Pulmonary artery endothelial cell (primary cell): Measurements from ENCODE around the gene CNTFR. TPM values are rescaled to one million over a fixed set of nuclear protein-coding genes. Genes with fewer than 3 reads are reported as not detected.

ENCODE experiments used
- DNase-seq: peaks from one replicate; pipeline ENCODE4 v3.0.0-alpha.2; 2011; ENCODE audit warnings: low read depth, low spot score
- total RNA-seq: library from RNA; depleted of rRNA; stranded (reverse); fragments of >200 nt; gene quantifications from 2 replicates; pipeline ENCODE4 v1.2.3, GENCODE V29; 2014

CNTFR gene
- total RNA-seq, 1 donor from 2014 or later: not detected

DNA sequence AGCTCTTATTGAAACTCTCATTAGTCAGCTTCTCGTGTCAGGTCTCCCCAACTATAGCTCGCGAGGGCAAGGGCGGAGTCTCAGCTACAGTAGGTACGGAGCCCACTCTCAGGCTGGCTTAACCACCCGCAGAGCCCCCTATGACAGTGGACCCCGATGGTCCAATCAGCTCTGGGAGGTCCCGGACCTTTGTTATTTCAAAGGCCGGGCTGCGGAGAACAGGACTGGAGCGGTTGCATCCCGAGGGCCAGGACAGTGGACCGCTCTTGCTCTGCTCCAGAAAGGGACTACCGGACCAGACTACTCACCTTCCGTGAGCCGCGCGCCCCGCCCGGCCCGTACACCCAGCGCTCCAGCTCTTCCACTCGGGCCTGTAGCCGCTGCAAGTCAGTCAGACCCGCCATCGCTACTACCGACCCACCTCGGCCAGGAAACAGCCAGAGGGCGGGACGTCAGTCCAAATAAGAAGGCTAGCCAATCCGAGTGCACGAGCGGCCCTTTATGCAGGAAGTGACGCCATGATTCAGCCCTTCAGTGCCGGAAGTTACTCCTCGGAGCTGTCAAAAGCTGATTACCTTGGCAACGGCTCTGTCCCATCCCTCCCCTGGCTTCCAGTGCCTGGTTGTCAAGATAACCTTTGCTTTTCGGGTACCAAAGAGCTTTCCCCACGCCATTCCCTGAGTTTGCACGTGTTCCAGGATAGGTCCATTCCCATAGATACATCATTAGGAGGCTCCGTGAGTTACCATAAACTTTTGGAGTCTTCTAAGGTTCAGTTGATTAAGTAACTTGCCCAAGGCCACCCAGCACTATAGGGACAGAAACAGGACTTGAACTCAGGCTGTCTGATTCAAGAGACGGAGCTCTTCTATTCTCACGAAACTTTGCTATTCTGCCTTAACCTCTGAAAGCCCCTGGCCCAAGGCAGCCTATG, 30.8 kb upstream of the CNTFR start, which contains the start of gene DCTN3:
Gene DCTN3 (minus strand): TSS at position 435 of the 934 bp plus-strand sequence. CDS start 31 bp downstream, at position 404.
- peak; percentile 83 for DNase-seq

DNA sequence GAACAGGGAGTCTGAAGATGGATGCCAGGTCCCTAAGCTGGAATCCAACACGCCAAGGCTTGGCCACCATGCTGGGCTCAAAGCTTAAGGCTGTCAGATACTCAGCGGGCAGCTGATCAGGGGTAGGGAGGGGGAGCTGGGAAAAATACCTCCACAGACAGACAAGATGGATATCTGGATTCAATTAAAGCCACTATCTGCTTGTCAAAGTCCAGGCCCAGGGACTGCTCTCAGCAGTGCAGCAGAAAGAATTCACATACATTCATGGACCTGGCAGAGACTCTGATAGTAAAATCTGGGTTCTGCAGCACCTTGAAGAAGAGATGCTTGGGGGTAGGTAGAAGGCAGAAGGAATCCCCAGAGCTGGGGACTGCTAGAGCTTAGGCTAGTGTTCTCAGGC, 25.6 kb upstream of the CNTFR start:
- DNase-seq: no peak

DNA sequence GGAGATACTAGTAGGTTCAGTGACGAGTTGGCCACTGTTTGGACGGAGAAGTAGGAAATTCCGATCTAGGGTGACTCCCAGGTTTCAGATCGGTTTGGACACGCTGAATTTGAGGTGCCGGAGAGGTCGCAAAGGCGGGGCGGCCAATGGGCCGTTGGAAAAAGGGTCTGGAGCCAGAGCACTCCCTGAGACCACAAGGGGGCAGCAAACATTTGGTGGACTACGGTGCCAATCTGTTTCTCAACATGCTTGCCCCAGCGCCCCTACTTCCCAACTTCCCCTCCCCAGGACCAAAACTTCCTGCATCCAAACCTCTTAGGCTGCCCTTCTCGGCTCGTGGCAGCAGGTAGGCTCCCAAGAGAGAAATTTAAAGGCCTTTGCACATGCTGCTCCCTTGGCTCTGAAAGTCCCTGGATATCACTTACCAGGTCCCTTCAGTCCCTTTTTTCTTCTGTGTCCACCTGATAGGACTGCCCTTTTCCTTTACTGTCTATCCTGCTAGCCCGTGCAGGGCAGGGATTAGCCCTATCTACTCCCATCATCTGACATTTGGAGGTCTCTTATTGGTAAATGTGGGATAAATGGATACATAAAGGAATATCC, 23.4 kb upstream of the CNTFR start:
- peak; percentile 35 for DNase-seq

GRCh38 chr9:34611811-34612787, 22.6 kb upstream of the CNTFR start, which contains the start of gene RPP25L:
RPP25L (minus strand) TSS chr9:34612097; CDS start chr9:34611296, 801 bp downstream.
- peak; percentile 36 for DNase-seq

DNA sequence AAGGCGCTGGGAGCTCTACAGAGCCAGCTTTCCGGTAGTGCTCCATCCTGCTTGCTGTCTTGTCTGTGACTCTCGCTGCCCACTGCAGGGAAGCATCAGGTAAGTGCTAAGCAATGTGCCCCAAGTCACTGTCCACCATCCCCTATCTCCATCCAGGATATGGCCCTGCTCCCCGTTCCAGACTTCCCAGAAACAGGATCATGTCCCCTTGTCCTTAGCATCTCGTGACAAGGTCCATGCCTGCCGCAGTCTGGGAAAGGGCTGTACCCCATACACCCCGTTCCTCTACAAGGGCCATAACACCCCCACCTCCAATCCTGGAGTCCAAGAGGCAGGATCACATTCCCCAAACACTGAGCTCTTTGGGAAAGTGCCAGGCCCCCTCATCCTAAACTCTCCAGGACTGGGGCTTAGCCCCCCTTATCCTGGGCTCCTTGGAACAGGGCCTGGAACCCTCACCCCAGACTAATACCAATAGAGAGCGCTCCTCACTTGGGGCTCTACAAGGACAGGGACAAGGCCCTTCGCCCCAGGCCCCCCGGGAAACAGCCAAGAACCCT, 21.8 kb upstream of the CNTFR start:
- DNase-seq: no peak

DNA sequence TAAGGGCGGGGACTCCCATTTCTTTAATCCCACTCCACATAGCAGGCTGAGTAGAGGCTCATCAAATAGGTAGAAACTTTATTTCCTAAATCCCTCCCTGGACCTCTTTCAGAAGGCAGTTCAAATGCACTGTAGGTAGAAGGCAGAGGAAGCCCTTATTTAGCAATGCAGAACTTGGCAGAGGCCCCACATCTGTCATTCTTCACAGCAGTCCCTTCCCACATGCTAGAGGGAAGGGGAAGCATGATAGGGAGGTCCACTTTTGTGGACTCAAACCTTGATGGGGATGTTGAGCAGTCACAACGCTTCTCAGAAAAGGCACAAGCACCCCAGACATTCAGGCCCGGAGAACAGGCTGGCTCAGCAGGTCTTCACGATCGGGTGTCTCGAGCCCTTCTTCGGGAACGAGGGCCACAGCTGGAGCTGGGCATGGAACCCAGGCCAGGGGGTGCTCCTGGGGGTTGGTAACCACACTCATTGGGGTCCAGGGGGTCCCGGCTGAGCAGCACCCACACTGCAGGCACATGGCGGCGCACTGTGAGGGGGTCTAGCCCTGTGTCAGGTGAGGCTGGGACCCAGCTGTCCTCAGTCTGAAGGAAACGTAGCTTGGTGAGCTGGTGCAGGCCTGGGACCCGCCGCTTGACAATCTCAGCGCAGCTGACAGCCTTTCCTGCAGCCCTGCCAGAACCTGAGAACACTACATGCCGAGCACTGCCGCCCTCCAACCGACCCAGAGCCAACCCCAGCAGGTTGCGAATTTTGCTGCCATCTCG, 21.1 kb upstream of the CNTFR start:
- no peak for DNase-seq

DNA sequence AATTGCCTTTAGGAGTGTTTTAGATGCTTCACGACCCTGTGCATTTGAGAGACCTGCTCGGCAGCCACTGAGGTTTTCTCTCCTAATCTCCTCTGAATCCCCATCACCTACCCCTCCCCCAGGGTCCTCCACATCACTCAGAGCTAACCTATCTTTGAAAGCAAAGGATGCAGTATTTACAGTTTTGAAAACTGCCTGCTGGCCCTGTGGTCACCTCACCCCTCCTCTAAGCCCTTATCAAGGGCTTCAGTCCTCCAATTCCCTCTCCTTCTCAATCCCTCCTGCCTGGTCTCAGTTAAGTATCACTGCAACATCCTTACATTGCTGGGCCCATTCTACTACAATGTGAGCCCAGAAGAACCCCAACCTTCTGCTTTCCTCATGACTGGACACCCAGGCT, 17.8 kb upstream of the CNTFR start:
- no peak for DNase-seq

- no peak for DNase-seq
Measured at GRCh38 chr9:34606905-34607304, 17.4 kb upstream of the CNTFR start.

DNA sequence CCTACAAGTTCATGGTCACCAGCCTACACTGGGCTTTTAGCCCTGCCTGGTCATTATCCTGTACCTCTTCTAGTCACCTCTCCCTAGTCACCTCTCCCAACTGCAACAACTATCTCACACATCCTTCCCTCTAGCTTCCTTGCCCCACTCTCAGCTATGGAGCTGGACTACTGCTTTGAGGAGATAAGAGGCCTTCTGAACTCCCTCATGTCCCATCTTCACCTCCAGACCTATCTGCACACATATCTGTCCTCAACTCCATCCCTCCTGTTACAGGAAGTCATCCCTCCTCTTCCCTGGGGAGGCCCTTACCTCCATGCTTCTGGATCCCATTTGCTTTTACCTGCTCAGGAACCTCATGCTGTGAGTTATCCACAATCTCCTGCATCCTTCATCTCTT, 16.7 kb upstream of the CNTFR start:
- DNase-seq: no peak

DNA sequence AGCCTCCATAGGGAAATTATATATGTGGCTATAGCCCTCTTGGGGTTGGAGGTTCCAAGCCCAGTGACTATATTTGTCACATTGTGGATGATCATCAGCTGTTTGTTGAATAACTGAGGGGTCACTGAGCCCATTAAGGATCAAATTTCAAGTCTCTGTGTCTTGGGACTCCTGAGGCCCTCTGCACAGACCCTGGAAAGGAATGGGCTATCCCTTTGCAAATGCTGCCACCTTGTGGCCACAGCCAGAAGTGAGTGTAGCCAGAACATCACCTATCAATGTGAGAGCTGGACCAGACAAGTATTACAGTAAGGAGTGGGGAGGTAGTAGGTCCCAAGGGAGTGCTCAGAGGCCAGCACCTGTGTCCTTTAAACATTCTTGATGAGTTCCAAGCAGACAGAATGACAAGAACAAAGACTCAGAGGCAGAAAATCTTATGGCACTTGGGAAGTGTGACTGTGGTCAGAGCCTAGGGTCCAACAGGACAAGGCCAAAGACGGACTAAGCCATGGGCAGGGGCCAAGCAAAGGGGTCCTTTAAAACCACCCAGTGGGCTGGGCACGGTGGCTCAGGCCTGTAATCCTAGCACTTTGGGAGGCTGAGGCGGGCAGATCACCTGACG, 14.2 kb upstream of the CNTFR start:
- no peak for DNase-seq

DNA sequence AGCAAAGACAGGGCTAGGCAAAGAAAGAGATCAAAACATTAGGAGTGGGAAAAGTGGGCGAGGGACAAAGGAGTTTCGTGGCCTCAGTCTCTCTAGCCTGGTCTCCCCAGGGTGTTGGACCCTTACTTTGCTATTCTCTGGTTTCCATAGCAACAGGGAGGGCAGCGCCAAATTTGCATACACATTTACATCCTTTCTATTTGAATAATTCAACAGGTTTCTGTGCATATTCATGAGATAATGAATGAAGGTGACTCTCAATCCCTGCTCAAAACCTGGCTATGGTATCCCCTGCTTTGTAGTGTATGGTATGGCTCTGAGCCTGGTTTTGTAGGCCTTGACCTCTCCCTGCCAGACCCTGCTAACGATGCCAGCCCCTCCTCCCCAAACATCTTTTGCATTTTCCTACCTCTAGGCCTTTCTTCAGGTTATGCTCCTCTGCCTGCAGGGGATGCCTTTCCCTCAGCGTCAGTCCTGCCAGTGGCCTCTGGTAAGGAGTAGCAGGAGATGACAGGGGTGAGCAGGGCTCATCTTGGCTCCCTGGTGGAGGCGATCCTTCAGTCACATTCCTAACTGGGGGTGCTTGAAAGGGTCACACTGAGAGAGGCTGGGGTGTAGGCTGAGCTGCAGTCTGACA, 12.5 kb upstream of the CNTFR start:
- no peak for DNase-seq

- DNase-seq: no peak
Measured at GRCh38 chr9:34600908-34601307, 11.4 kb upstream of the CNTFR start.

GRCh38 chr9:34599546-34599945, 10.0 kb upstream of the CNTFR start:
- no peak for DNase-seq

- DNase-seq: no peak
Measured at GRCh38 chr9:34594177-34594576, 4.7 kb upstream of the CNTFR start.

- no peak for DNase-seq
Measured at GRCh38 chr9:34592895-34593601, 3.5 kb upstream of the CNTFR start.

DNA sequence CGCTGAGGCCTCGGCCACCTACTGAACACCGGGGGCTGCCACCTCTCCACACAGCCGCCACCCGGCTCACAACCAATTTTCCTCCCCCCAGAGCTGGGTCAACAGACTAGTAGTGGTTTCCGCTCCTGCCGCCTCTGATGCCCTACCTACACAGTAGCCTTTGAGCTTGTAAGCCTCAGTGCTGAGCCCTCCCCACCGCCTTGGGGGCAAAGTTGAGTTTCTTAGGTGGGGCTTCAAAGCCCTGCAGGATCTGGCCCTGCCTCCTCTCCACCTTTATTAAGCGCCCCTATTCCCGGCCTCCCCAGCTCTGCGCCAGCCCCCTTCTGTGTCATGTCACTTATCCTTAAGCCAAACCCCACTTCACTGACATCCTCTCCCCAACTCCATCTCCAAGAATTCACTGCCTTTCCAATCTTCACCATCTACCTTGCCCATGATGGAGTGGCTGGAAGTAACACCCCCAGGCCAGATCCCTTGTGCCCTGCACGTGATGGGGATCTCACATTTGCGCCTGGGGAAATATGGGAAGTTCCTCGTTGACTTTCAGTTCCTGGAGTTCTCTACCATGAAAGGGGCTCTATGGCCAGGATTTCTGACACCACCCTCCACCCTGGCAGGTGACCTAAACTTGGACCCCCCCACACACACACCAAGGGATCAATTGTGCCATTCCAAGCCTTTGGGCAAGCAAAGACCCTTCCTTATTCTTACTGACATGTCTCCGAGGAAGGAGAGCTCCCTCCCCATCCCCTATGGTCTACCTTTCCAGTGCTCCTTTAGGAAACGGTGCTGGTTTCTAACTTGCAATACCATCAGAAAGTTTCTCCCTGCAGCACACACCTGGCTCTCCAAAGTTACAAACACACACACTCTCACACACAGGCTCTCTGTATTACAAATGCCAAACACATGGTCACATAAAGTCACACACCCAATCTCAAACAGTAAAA, 2.7 kb upstream of the CNTFR start:
- DNase-seq: no peak

- no peak for DNase-seq
Measured at GRCh38 chr9:34591248-34591916, 1.9 kb upstream of the CNTFR start.
